ENCODE results near the gene SAXO1.
"Not testable (repeated sequence)": the region's sequence is repeated elsewhere in the genome, so short reads cannot be mapped to it uniquely, and the experiment has no call there.

The SAXO1 gene

DNA sequence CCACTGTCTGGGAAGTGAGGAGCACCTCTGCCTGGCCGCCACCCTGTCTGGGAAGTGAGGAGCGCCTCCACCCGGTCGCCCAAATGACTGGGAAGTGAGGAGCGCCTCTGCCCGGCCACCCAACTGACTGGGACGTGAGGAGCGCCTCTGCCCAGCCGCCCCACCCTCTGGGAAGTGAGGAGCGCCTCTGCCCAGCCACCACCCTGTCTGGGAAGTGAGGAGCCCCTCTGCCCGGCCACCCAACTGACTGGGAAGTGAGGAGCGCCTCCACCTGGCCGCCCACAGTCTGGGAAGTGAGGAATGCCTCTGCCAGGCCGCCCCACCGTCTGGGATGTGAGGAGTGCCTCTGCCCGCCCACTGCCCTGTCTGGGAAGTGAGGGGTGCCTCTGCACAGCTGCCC is 32.9 kb downstream of the SAXO1 start:
- no peak for DNase-seq (ENCODE audit: low read depth in 1 of 2, low spot score in 1 of 2)

DNA sequence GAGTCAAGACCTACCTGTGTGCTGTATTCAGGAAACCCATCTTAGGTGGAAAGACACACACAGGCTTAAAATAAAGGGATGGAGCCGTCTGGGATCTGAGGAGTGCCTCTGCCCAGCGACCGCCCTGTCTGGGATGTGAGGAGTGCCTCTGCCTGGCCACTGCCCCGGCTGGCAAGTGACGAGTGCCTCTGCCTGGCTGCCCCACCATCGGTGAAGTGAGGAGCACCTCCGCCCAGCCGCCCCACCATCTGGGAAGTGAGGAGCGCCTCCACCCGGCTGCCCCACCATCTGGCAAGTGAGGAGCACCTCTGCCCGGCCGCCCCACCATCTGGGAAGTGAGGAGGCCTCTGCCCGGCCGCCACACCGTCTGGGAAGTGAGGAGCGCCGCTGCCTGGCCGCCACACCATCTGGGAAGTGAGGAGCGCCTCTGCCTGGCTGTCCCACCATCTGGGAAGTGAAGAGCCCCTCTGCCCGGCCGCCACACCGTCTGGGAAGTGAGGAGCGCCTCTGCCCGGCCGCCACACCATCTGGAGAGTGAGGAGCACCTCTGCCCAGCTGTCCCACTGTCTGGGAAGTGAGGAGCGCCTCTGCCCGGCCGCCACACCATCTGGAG is 33.7 kb downstream of the SAXO1 start:
- DNase-seq (ENCODE audit: low read depth in 1 of 2, low spot score in 1 of 2) = no peak

DNA sequence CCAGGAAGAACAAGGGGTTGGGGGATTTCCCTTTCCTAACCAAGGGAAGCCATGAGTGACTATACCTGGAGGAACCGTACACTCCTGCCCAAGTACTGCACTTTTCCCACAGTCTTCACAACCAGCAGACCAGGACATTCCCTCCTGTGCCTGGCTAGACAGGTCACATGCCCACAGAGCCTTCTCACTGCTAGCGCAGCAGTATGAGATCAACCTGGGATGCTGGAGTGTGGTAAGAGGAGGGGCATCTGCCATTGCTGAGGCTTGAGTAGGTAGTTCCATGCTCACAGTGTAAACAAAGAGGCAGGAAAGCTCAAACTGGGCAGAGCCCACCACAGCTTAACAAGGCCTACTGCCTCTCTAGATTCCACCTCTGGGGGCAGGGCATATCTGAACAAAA is 35.9 kb downstream of the SAXO1 start:
- DNase-seq (ENCODE audit: low read depth in 1 of 2, low spot score in 1 of 2) = no peak

DNA sequence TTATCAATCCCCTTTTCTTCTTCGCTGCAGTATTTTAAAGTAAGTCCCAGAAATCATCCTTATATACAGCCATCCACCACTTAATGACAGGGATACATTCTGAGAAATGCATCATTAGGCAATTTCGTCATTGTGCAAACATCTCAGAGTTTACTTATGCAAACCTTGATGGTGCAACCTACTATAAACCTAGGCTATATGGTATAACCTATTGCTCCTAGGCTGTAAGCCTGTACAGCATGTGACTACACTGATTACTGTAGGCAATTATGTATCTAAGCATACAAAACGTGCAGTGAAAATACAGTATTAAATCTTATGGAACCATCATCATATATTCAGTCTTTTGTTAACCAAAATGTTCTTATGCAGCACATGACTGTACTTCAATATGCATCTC is 36.8 kb downstream of the SAXO1 start:
- DNase-seq (ENCODE audit: low read depth in 1 of 2, low spot score in 1 of 2) = no peak

DNA sequence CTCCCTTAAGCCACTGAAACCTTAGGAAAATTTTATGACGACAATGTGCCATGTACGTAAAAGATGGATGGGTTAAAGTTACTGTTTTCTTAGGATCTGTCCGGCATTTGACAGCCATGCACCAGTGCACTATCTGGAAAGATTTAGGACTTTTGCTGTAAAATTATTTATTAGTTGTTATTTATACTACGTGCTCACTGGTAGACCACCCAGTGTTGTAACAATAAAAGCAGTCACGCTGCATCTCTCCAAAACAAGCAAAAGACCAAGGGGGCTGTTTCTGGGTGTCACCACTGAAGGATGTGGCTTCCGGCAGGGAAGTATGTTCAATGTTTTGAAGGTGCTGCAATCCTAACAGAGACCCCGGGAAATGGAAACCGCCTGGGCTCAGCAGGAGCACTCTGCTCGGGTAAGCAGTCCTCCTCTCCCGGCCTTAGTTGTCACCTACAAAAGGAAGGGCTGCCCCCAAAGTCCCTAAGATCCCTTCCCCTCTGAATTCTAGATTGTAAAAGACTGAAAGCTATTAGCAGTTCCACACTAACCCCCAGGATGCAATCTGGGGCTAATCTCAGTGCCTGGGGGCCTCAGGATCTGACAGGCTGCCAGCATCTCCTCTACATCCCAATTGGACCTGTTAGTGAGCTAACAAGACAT is 38.6 kb downstream of the SAXO1 start:
- DNase-seq (ENCODE audit: low read depth in 1 of 2, low spot score in 1 of 2) = no peak

DNA sequence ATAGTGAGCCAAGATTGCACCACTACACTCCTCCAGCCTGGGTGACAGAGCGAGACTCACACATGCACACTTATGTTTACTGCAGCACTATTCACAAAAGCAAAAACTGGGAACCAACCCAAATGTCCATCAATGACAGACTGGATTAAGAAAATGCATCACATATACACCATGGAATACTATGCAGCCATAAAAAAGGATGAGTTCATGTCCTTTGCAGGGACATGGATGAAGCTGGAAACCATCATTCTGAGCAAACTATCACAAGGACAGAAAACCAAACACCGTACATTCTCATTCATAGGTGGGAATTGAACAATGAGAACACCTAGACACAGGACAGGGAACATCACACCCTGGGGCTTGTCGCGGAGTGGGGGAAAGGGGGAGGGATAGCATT is 41.8 kb downstream of the SAXO1 start:
- DNase-seq (ENCODE audit: low read depth in 1 of 2, low spot score in 1 of 2) = not testable (repeated sequence)

DNA sequence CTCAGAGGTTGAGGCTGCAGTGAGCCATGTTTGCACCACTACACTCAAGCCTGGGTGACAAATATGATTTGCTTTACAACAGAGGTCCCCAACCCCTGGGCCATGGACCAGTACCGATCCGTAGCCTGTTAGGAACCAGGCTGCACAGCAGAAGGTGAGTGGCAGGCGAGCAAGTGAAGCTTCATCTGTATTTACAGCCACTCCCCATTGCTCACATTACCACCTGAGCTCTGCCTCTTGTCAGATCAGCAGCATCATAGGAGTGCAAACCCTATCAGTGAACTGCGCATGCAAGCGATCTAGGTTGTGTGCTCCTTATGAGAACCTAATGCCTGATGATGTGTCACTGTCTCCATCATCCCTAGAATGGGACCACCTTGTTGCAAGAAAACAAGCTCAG is 42.5 kb downstream of the SAXO1 start:
- no peak for DNase-seq (ENCODE audit: low read depth in 1 of 2, low spot score in 1 of 2)

DNA sequence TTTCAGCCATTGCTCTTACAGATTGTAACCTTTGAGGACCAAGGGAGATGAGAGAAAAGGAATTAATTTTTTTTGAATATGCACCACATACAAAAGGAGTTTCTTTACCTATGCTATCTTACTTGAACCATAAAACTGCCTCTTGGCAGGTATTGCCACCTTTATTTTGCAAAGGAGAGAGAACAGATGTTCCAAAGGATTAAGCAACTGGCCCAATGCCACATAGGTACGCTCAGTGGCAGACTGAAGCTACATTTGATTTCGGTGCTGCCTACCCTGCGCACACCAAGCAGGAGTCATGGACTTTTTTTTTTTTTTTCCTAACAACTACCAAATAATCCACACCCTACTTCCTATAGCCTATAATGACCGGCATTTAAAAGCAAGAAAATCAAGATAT is 43.1 kb downstream of the SAXO1 start:
- no peak for DNase-seq (ENCODE audit: low read depth in 1 of 2, low spot score in 1 of 2)

DNA sequence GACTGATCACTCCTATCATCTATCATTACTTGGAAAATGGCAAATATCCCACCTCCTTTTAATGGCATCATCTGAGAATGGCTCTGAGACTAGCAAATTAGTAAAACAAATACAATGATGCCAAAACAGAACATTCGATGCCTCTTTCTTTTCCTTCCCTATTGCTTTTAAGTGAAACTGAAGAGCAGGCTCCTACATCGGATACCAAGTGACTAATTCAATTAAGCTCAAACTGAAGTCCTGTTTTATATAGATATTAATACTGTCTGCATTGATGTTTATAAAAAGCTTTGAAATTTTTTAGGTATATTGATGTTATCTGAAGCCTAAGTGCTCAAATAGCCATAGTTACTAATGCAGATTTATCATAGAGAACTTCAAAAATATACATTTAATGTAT is 43.9 kb downstream of the SAXO1 start:
- no peak for DNase-seq (ENCODE audit: low read depth in 1 of 2, low spot score in 1 of 2)

DNA sequence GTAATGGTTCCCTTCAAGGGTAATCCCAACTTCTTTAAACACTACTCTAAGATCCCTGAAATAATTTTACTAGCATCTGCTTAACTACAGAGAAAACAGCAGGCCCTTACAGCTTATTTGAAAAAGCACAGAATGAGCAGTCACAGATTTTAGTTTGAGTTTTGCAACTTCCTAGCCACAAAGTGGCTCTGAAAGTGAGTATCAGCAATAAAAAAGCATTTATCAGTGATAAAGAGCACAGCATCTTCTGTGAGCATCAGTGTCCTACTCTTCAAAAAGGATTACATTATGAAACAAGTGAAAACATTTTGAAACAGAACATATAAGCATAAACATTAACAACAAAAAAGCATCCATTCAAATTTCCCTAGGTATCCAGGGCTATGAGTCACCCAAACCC is 45.0 kb downstream of the SAXO1 start:
- no peak for DNase-seq (ENCODE audit: low read depth in 1 of 2, low spot score in 1 of 2)

DNA sequence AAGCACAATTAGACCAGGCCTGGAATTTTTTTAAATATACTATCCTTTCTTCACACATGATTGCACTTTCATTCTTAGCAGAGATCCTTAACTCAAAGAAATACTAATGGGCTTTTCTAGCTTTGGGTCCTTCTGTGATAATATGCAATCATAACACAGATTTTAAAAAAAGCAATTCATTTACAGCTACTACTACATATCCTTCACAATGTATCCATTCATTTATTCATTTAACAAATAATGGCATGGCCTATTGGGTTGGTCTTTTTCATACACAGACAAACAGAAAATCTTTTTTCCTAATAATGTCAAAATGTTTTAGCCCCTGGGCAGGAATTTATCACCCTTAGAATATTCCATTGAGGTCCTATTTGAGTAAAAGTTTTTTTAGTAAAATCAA is 47.0 kb downstream of the SAXO1 start:
- DNase-seq (ENCODE audit: low read depth in 1 of 2, low spot score in 1 of 2) = no peak

DNA sequence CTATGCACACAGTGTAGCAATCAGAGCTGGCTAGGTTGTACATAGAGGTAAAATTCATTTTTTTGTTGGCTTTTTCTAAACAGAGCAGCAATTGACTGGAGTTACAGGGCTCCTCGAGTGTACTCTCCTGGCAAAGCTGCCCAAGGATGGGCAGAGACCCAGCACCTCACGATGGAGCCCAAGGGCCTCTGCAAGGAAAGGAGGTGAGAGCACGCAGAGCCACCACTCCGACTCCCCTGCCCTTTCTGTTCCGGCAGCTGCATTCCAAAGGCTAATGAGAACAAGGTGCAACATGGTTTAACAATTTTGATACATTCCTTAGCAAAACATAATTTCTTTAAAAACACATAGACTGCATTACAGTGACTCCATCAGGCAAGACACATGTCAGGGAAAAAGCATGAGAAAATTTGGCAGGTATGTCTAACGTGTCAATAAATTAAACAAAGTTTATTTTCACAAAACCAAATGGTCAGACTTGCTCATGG is 47.5 kb downstream of the SAXO1 start:
- no peak for DNase-seq (ENCODE audit: low read depth in 1 of 2, low spot score in 1 of 2)

DNA sequence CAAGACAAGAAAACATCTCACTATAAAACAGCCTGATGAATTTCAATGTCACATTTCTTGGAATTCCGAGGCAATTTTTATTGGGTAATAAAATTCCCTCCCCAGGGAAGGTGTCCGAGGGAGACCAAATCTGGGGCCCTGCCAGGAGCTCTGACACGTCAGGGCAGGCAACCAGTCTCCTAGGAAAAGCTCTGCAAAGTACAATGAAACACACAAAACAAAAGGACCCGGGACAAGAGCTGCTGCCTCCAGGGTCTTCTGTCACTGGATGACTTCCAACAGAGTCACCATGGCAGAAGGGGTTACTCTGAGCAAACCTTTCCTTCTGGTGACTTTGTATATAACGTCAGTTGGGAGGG is 50.8 kb downstream of the SAXO1 start:
- no peak for DNase-seq (ENCODE audit: low read depth in 1 of 2, low spot score in 1 of 2)

DNA sequence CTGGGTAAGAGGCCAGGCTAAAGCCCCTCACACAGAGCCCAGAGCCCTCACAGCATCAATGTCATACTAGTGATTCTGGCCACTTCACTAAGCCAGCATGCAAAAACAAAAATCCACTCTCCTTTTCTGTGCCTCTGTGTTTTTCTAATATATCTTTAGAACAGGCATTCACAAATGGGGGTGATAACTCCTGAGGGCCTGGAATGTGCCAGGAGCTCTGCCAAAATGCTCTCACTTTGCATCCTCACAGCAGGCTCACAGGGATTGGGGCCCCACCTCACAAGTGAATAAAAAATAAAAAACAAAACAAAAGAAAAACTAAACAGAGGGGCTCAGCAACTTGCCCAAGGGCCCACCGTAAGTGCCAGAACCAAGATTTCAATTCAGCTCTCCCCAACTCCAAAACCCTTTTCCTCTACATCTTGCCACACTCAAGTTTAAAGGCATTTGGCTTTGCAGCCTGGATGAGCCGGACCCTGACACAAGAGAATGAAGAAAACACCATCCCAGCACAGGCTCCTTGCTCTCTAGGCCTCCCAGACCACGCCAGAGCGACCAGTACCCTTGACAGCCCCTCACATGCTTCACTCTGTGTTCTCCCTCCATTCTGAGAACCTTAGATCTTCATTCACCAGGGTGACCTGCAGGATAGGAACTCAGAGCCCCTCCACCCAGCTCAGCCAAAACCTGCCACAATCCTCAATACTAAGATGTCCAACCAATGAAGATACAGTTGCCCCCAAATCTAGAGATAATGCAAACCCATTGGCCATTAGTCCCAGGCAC is 51.3 kb downstream of the SAXO1 start:
- no peak for DNase-seq (ENCODE audit: low read depth in 1 of 2, low spot score in 1 of 2)

DNA sequence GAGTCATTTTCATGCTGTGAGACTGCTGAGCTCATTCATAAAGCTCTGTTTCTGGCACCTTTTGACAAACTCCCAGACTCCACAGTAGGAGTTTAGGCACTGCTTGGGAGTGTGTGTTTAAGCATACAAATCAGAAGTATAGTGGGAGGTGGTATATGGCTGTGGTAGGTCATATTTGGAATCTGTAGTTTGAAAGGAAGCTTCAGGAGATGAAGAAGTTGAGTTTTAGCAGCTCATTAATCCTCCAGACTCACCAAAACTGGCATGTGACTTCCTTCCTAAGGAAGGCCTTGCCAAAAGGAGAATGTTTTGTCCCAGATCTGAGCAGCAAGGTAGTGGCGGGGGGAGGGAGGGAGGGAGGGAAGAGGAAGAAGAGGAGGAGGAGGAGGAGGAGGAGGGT is 52.8 kb downstream of the SAXO1 start:
- no peak for DNase-seq (ENCODE audit: low read depth in 1 of 2, low spot score in 1 of 2)

DNA sequence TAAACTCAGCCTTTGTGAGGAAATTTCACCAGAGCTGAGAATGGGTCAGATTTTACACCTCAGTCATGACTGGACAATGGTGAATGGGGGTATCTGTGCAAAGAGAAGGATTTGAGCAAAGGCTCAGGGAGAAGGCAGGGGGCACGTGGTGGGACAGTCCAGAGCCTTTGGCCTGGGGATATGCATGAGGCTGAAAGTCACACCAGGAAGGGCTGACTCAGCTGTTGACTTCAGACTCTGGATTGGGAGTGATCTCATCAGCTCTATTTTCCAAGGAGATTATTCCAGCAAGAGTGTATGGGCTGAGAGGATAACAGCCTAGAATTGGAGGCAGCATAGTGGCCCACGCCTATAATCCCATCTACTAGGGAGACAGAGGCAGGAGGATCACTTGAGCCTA is 53.6 kb downstream of the SAXO1 start:
- no peak for DNase-seq (ENCODE audit: low read depth in 1 of 2, low spot score in 1 of 2)

DNA sequence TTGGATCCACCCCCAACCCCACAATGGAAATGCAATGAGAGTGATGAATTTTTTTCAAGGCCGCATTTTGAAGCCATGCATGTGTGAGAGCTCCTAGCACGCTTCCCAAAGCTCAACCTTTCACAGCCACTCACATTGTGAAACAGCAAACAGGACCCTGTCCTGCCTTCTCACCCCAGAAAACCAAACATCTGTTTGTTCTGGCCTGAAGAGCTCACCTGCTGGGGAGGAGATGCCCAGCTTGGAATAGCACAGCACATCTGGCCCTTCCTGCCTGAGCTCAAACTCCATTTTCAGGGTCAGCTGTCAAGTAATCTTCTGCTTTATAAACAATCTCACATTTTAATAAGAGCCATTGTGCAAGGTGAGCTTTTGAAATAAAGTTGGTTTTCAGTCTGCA is 54.8 kb downstream of the SAXO1 start:
- DNase-seq (ENCODE audit: low read depth in 1 of 2, low spot score in 1 of 2) = no peak

DNA sequence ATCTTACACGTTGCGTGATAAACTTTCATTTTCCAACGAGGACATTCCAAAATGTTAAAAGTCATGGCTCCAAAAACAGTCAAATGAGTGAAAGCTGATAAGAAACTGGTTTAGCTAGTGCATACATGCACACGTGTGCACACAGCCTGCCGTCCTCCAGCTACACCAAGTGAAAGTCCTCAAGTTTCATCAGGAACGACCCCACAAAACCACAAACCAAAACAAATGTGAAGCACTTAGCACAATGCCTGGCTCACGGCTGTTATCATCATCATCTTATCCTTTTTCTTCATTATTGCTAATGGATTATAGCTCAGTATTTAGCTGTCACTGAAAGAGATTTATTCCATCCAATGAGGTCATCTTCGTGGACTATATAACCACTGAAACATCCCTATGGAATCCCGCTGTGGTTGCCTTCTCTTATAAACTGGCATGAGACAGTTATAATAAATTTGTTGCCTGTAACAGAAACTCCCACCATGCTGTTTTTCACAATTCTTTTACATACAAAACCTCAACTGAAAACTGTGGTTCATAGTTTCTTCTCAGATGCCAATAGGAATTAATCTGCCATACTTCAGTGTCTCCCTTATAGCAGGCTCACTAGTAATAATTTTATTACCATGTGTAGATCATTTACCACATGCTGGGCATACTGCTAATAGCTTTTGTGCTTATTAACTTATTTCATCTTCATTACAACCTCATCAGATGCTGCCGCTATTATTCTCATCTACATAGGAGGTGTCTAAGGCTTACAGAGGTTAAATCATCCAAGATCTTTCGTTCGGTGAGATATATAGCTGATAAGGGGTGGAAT is 56.1 kb downstream of the SAXO1 start:
- no peak for DNase-seq (ENCODE audit: low read depth in 1 of 2, low spot score in 1 of 2)

DNA sequence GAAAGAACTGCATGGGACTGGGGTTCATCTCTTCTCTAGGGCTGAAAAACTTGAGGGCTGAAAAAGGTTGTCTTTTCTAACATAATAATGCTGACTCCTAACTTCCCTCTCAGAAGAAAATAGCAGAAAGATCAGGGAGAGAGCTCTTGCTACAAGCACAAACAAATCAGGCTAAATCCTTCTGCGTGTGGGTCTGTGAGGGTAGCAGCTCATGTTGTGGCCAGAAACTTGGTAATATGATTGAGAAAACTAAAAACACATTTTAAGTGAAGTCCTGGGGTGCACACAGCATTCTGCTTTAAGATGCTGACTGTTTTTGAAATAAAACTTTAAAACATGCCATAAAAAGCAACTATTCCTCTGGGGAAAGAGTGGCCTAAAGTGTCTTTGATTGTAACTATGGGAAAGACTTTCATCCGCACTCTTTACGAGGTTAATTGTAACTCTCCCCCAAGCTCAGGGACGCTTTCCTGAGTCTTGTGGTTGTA is 56.7 kb downstream of the SAXO1 start:
- no peak for DNase-seq (ENCODE audit: low read depth in 1 of 2, low spot score in 1 of 2)

DNA sequence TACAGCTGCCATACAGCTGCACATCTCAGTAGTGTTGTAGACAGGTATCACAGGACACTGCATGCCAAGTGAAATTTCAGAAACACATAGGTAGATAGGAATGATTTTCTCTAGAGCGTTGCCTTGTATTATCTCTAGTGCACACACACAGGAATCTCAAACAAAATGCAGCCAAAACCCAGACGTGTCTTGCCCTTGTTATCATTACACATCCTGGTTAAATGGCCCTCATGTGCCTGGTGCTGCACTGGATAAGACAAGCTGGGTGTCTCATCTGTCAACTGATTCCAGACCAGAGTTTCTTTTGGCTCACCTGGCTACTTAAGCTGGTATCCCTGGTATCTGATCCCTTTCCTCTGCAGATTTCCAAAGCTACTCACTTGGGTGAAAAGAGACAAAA is 59.7 kb downstream of the SAXO1 start:
- no peak for DNase-seq (ENCODE audit: low read depth in 1 of 2, low spot score in 1 of 2)

DNA sequence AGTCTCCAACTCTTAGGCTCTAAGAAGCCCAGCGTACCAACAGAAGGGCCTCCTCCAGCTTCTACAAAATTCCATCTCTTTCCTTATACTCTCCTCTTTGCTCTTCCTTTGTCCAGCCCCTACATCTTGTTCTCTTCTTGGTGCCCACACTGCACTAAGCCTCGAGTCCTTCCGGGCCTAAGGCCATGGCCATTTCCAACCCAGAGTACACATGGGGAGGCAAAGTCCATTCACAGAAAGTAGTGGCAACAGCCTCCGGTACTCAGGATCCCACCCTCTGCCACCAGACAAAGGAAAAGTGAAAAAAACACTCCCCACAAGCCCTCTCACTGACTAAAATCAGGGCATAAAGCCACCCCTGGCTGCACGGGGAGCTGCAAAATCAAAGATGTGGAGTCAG is 60.3 kb downstream of the SAXO1 start:
- DNase-seq (ENCODE audit: low read depth in 1 of 2, low spot score in 1 of 2) = no peak

DNA sequence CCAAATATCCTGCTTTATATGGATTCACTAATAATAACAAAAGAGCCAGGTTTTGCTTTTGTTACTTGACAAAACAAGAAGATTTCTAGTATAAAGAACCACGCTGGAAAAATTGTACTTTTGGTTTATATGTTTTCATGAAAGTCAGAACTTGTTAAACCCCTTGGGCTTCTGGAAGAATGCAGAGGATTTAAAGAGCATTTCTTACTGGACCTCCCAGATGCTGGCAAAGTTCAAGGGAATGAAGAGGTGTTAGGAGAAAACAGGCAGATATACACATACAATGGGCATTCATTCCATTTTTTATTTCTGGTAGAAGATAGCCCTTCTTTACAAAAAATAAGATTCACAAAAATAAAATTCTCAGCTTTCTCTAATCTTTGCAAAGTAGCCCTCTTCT is 61.1 kb downstream of the SAXO1 start:
- no peak for DNase-seq (ENCODE audit: low read depth in 1 of 2, low spot score in 1 of 2)
